B cell (primary cell): ENCODE data around the gene LRRC10B.

Experiments
- CTCF ChIP-seq: fragments of 200-600 bp; IDR thresholded peaks from one replicate; pipeline ENCODE4 v1.8.0; 2022; ENCODE audit warnings: antibody characterized with exemption, mild to moderate bottlenecking
- EZH2 ChIP-seq: IDR thresholded peaks from 2 replicates; pipeline ENCODE4 v1.6.1; 2012; ENCODE audit warnings: borderline replicate concordance, low read depth, mild to moderate bottlenecking, moderate library complexity, low read length; ENCODE audit not compliant: insufficient read depth, poor library complexity, severe bottlenecking

GRCh38 chr11:61502522-61502921 is 6.0 kb upstream of the LRRC10B start:
- TF ChIP-seq CTCF (no peak), EZH2 (no peak)
